ENCODE data around the gene TLK1. TPM values are rescaled to one million over a fixed set of nuclear protein-coding genes. Genes with fewer than 3 reads are reported as not detected.

The TLK1 gene
- total and polyA plus RNA-seq, 4 donors, result 8.5 to 54.4 (median 27.3) TPM

- H3K9ac ChIP-seq (ENCODE audit: insufficient read depth in 1 of 2, low read length in 2 of 2), result no peak overlapping the region
- no peak overlapping the region for H3K4me3 ChIP-seq
- no peaks in the 10 kb centered on the region for H3K27me3 ChIP-seq (ENCODE audit: control insufficient read depth in 3 of 3, insufficient read depth in 3 of 3, low read length in 2 of 3)
- no peak overlapping the region for H3K27ac ChIP-seq (ENCODE audit: low read depth in 1 of 2, low read length in 1 of 2)
- no peak for ATAC-seq (ENCODE audit: insufficient read depth, low FRiP score)
- H3K36me3 ChIP-seq (ENCODE audit: control insufficient read depth in 4 of 4, insufficient read depth in 4 of 4, low read length in 4 of 4), result peaks cover 4 to 10% (median 6%) of the 10 kb centered on the region in 4 donors
- no peaks in the 10 kb centered on the region for H3K9me3 ChIP-seq (ENCODE audit: control insufficient read depth in 4 of 4, insufficient read depth in 3 of 4, low read length in 3 of 4)
- DNase-seq, result no peak
- 70 to 95% methylated on average over 3 of the region's 3 CpGs for WGBS, 2 donors
- H3K4me1 ChIP-seq (ENCODE audit: control insufficient read depth in 5 of 5, insufficient read depth in 5 of 5, low read length in 5 of 5), result no peaks in the 10 kb centered on the region
- TF ChIP-seq CTCF (IDR thresholded peaks at IDR 0.05; ENCODE audit: control extremely low read depth, extremely low read depth), result no peak
Observed at GRCh38 chr2:171025214-171025613, 135.5 kb downstream of the TLK1 start.

GRCh38 chr2:171018522-171018921 is 142.2 kb downstream of the TLK1 start:
- no peak for TF ChIP-seq CTCF (IDR thresholded peaks at IDR 0.05; ENCODE audit: control extremely low read depth, extremely low read depth)
- Histone ChIP-seq H3K4me3 (no peak overlapping the region), H3K4me1 (ENCODE audit: control insufficient read depth in 5 of 5, insufficient read depth in 5 of 5, low read length in 5 of 5) (no peaks in the 10 kb centered on the region), H3K9me3 (ENCODE audit: control insufficient read depth in 4 of 4, insufficient read depth in 3 of 4, low read length in 3 of 4) (no peaks in the 10 kb centered on the region), H3K9ac (ENCODE audit: insufficient read depth in 1 of 2, low read length in 2 of 2) (no peak overlapping the region), H3K27me3 (ENCODE audit: control insufficient read depth in 3 of 3, insufficient read depth in 3 of 3, low read length in 2 of 3) (no peaks in the 10 kb centered on the region), H3K27ac (ENCODE audit: low read depth in 1 of 2, low read length in 1 of 2) (no peak overlapping the region), H3K36me3 (ENCODE audit: control insufficient read depth in 4 of 4, insufficient read depth in 4 of 4, low read length in 4 of 4) (peaks cover 2 to 14% (median 9%) of the 10 kb centered on the region in 4 donors)
- ATAC-seq (ENCODE audit: insufficient read depth, low FRiP score) (no peak), DNase-seq (no peak)
- WGBS, 2 donors, result 90 to 94% methylated on average over 1 of the region's 1 CpG

GRCh38 chr2:171016125-171016524 is 144.6 kb downstream of the TLK1 start:
- DNase-seq, result no peak
- WGBS, 2 donors, result 99% methylated on average over 9 of the region's 9 CpGs

More at GRCh38 chr2:171016125-171016524, 144.6 kb downstream of the TLK1 start:
- Histone ChIP-seq H3K27me3 (ENCODE audit: control insufficient read depth in 3 of 3, insufficient read depth in 3 of 3, low read length in 2 of 3) (no peaks in the 10 kb centered on the region), H3K4me3 (no peak overlapping the region), H3K27ac (ENCODE audit: low read depth in 1 of 2, low read length in 1 of 2) (no peak overlapping the region), H3K4me1 (ENCODE audit: control insufficient read depth in 5 of 5, insufficient read depth in 5 of 5, low read length in 5 of 5) (no peaks in the 10 kb centered on the region), H3K9ac (ENCODE audit: insufficient read depth in 1 of 2, low read length in 2 of 2) (no peak overlapping the region), H3K9me3 (ENCODE audit: control insufficient read depth in 4 of 4, insufficient read depth in 3 of 4, low read length in 3 of 4) (no peaks in the 10 kb centered on the region), H3K36me3 (ENCODE audit: control insufficient read depth in 4 of 4, insufficient read depth in 4 of 4, low read length in 4 of 4) (peaks cover under 1 to 8% (median 5%) of the 10 kb centered on the region in 4 donors)
- no peak for ATAC-seq (ENCODE audit: insufficient read depth, low FRiP score)
- TF ChIP-seq CTCF (IDR thresholded peaks at IDR 0.05; ENCODE audit: control extremely low read depth, extremely low read depth), result no peak

Data from lung (tissue), 12 donors.